HG03442 (cell line): ENCODE data around the gene YTHDF1.
A peak's percentile ranks its signal among the peaks of the same experiment; 100 is the strongest.

Source experiments
- ATAC-seq: cut with Tn5 transposase; IDR thresholded peaks from one replicate; pipeline ENCODE4 v1.9.1; 2021; ENCODE audit warnings: mild to moderate bottlenecking, moderate library complexity; ENCODE audit not compliant: unreplicated experiment

Gene YTHDF1

DNA sequence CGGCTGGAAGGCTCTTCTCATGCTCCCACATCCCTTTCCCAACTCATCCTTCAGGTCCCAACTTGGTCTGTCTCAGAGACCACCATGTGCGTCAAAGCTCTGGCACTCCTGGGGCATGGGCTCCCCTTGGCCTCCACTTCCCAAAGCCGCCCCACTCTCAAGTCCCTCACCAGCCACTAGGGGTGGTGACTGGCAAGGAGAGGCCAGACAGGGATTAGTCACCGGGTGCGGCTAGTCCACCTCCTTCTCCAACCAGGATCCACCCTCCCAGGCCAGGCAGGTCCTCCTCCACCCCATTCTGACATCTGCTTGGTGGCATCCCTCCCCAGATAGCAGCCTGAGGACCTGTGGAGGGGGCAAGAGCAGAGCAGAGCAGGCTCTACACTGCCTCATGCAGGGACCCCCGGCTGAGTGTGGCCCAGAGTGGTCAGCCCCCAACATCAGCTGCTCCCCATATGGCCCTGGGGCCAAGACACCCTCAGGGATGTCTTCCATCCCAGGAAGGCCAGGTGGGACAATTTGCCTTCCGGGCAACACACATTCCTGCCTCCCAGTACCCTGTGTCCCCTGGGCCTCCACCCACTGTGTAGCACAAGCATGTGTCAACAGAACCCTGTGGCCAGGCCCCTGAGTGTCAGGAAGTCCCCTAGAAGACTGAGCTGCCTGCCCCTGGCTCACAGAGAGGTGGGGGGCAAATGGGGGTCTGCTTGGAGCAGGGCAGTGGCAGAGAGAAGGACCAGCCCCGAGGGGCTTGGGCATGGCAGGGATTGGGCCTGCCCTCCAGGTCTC, 29.2 kb downstream of the YTHDF1 start:
- ATAC-seq = no peak

GRCh38 chr20:63186084-63186483, 29.8 kb downstream of the YTHDF1 start:
- ATAC-seq = no peak

DNA sequence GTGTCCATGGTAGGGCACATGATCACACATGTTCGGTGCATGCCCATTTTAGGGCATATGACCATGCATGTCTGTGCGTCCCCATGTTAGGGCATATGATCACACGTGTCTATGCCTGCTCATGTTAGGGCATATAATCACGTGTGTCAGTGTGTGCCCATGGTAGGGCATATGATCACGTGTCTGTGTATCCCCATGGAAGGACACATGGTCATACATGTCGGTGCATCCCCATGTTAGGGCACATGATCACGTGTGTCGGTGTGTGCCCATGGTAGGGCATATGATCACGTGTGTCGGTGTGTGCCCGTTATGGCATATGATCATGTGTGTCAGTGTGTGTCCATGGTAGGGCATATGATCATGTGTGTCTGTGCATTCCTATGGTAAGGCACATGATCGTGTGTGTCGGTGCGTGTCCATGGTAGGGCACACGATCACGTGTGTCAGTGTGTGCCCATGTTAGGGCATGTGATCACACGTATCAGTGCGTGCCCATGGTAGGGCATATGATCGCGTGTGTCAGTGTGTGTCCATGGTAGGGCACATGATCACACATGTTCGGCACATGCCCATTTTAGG, 30.6 kb downstream of the YTHDF1 start:
- no peak for ATAC-seq

DNA sequence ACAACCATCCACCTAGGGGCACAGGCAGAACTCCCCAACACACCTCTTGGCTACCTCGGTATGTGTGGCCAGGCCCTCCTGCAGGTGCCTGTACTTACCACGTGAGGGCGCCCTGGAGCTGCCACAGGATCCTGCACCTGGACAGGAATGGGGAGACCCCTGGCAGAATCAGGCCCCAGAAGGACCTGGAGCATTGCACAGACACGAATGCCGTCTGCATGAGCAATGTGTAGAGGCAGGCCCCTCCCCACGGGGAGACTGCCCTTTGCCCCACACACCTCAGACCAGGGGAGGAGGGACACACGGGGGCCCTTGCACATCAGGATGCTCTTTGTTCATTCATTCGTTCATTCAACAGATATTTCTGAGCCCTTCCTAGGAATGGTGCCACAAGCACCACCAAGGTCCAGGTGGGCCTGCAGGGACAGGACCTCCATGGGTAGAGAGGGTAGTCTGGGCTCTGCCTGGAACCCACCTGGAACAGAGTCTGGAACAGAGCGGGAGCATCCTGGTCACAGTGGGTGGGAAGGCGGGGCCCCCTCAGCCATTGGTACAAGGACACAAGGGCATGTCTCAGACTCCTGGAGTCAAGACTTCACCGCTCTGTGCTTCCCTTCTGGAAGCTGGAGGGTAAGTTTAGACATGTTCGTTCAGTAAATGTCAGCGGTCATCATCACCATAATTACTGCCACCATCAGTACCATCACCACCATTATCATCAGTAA, 32.3 kb downstream of the YTHDF1 start:
- no peak for ATAC-seq

GRCh38 chr20:63182946-63183415, 33.0 kb downstream of the YTHDF1 start:
- no peak for ATAC-seq

- no peak for ATAC-seq
Observed at GRCh38 chr20:63182425-63182824, 33.5 kb downstream of the YTHDF1 start.

GRCh38 chr20:63181226-63181625, 34.7 kb downstream of the YTHDF1 start:
- no peak for ATAC-seq

- ATAC-seq = no peak
Observed at GRCh38 chr20:63180569-63181185, 35.3 kb downstream of the YTHDF1 start.

DNA sequence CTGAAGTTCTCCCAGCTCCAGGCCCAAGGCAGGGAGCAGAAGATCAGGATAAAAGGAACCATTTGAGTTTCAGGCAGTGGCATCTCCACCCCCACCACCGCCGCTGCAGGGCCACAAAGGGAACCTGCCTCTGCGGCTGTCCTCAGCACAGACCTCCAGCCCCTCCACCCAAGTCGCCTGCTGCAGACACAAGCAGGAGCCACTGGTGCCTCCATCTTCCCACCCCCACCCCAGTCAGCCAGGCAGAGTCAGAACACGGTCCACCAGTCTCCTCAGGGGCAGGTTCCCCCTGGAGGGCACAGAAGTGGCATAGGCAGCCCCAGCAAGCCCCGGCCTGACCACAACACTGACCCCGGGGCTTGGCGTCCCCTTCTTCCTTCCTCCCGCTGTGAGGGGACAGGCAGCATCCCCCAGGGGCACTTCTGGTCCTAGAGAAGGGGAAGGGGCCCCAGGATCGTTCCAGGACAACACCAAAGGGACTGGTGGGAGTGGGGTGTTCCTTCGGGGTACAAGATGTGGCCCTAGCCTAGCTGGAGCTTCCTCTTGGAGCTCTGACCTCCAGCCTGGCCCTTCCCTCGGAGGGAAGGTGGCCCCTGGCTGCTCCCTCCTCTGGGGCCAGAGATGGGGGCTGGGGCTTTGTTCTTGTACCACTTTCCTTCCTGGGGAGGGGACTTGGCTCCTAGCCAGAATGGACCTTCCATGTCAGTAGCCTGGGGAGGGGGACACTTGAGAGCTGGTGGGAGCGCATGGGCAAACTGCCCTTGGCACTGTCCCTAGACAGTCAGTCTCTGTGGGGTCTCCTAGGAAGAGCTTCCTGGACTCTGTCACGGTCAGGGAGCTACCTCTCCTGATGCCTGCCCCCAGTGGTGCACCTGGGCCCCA, 36.0 kb downstream of the YTHDF1 start:
- no peak for ATAC-seq

- peak; percentile 48 for ATAC-seq
Observed at GRCh38 chr20:63178889-63179686, 36.8 kb downstream of the YTHDF1 start.

DNA sequence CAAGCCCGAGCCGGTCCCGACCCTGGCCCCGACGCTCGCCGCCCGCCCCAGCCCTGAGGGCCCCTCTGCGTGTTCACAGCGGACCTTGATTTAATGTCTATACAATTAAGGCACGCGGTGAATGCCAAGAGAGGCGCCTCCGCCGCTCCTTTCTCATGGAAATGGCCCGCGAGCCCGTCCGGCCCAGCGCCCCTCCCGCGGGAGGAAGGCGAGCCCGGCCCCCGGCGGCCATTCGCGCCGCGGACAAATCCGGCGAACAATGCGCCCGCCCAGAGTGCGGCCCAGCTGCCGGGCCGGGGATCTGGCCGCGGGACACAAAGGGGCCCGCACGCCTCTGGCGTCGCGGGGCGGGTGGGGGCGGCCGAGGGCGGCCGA, 37.5 kb downstream of the YTHDF1 start:
- ATAC-seq = no peak

DNA sequence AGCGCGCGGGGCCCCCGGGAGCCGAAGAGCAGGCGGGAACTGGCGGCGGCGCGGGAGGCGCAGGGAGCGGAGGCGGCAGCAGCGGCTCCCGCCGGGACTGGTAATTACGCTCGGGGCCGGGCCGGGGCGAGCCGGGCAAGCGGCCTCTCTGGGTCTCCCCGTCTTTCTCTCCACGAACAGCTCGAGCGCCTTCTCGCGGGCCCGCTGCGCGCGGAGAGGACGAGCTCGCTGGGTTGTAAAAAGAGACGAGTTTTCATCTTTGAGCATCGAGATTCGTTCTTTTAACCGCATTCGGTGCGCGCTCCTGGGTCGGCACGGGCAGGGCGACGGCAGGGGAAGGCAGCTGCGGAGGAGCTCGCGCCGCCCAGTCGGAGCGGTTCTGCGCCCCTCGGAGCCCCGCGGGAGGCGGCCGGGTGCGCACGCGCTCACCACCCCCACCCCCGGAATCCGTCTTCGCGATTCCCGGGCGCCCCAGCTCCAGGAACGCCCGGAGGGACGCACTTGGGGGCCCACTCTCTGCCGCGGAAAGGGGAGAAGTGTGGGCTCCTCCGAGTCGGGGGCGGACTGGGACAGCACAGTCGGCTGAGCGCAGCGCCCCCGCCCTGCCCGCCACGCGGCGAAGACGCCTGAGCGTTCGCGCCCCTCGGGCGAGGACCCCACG, 38.0 kb downstream of the YTHDF1 start:
- ATAC-seq = no peak

DNA sequence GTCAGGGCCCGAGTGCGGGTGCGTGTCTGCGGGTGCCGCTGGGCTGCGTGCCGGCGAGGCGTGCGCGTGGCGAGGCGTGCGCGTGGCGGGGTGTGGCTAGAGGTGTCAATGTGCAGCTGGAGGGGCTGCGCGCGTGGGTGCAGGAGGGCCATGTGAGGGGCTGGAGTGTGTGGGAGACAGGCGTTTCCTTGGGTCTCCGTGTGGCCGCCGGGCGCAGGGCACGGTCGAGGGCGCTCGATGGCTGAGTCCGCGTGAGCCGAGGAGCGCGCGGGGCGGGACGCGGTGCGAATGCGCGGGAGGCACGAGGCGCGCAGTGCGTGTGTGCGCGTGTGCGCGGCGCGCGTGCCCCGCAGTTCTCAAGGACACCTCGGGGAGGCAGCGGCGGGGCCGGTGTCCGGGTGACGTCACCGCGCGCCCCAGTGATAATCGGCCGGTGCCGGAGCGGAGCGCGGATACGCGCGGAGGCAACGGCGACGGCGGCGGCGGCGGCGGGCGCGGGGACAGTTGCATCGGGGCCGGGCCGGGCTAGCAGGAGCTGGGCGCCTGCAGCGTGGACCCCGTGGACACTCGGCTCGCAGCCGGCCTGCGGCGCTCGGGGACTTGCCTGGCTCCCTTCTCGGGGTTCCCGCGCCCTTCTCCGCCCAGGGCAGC, 38.7 kb downstream of the YTHDF1 start:
- no peak for ATAC-seq

DNA sequence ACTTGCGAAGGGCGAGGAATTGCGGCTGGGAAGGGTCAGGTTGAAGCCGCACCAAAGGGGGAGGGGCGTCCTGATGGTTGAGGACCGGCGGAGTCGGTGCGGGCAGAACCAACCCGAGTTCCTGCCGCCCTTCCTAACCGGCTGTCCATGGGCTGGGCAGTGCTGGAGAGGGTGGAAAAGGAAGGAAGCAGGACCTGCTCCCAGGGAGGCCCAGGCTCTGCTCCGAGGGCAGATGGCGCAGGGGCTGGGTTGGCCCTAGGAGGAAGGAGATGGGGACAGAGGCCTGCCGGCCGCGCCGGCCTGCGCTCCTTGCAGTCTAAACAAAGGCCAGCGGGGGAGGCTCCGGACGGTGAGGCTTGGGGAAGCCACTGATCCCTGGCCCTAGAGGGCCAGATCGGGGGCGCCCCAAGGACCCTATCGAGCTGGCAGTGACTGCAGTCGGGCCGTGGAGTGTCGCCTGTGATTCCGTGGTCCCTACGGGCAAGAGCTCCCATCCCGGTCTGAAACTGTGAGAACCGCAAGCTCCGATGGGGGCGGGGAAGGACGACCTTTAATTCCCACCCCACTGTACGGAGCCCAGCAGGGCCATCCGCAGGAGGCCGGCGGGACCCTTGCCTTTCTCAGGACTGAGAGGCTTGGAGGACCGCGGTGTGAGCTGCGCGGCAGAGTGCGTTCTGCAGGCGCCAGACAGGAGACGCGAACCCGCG, 39.4 kb downstream of the YTHDF1 start:
- no peak for ATAC-seq

DNA sequence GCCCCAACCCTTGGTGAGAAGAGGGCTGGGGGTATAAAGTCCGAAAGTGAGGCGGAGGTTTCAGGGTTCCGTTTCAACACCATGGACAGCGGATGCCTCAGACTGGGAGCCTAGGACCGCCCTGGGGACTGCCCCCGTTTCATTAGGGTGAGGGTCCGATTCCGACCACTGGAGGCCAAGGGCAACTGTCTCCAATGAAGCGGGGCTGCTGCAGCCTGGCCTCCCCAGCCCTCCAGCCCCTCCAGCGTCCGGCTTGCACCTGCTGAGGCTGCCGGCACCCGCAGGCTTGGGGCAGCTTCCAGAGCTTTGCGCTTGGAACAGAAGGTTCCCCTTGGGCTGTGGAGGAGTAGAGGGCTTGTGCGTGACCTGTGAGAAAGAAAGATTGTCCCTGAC, 39.9 kb downstream of the YTHDF1 start:
- ATAC-seq = no peak

- ATAC-seq = no peak
Observed at GRCh38 chr20:63175038-63175895, 40.7 kb downstream of the YTHDF1 start.
